ENCODE measurements around the gene NPR3. TPM values are rescaled to one million over a fixed set of nuclear protein-coding genes. Genes with fewer than 3 reads are reported as not detected.
A peak's percentile ranks its signal among the peaks of the same experiment; 100 is the strongest.

Gene NPR3
- polyA plus RNA-seq, 1 of the 3 experiments (the other 2 are of a cell fraction) = 35.8 TPM

- Histone ChIP-seq H4K20me1 (ENCODE audit: insufficient read depth) (no peaks in the 10 kb centered on the region), H3K4me3 (ENCODE audit: low read depth in 2 of 2, low read length in 1 of 2) (no peak overlapping the region), H3K9me3 (no peaks in the 10 kb centered on the region), H3K9me2 (no peaks in the 10 kb centered on the region), H3K9ac (peak overlapping the region; percentile 0; the same call in 1 of the 2 replicates), H3K4me2 (peak overlapping the region; percentile 45; the same call in 1 of the 2 replicates), H2AFZ (ENCODE audit: low read depth) (peak overlapping the region; percentile 54; the same call in 1 of the 2 replicates), H3K27ac (ENCODE audit: low read depth in 2 of 2, low read length in 1 of 2) (peak overlapping the region in 1 of 2 experiments; percentile 75; a peak in 2 of 4 replicates), H3K36me3 (replicated peaks in 1 of 2; ENCODE audit: control insufficient read depth in 1 of 2, insufficient read depth in 2 of 2, low read length in 1 of 2) (no peaks in the 10 kb centered on the region), H3K27me3 (ENCODE audit: insufficient read depth) (no peaks in the 10 kb centered on the region), H3F3A (replicated peaks; ENCODE audit: insufficient read depth) (peaks cover 17% of the 10 kb centered on the region), H3K4me1 (ENCODE audit: control insufficient read depth in 1 of 2, insufficient read depth in 2 of 2, low read depth in 1 of 2, low read length in 1 of 2) (peaks cover 0 to 20% of the 10 kb centered on the region in 2 experiments; a peak in 2 of 4 replicates), H3K79me2 (ENCODE audit: insufficient read depth) (no peaks in the 10 kb centered on the region)
- DNase-seq = no peak
- 37% methylated on average over 2 of the region's 2 CpGs for WGBS (ENCODE audit: low lambda C conversion rate)
- ChIA-PET CTCF (no interaction called here), POLR2A (no interaction called here)
- no peak for TF ChIP-seq ELF1 (IDR thresholded peaks at IDR 0.05)
- TF ChIP-seq CHD2 (IDR thresholded peaks at IDR 0.05; ENCODE audit: low read length, partially characterized antibody) = no peak
- TF ChIP-seq CTCF (IDR thresholded peaks at IDR 0.05) = no peak
- no peak for TF ChIP-seq TEAD4 (IDR thresholded peaks at IDR 0.05; ENCODE audit: borderline replicate concordance, insufficient read depth)
- TF ChIP-seq GABPA (IDR thresholded peaks at IDR 0.05; ENCODE audit: low read depth) = no peak
- no peak for TF ChIP-seq YY1 (IDR thresholded peaks at IDR 0.05; ENCODE audit: low read depth)
- TF ChIP-seq, protein P1, sequence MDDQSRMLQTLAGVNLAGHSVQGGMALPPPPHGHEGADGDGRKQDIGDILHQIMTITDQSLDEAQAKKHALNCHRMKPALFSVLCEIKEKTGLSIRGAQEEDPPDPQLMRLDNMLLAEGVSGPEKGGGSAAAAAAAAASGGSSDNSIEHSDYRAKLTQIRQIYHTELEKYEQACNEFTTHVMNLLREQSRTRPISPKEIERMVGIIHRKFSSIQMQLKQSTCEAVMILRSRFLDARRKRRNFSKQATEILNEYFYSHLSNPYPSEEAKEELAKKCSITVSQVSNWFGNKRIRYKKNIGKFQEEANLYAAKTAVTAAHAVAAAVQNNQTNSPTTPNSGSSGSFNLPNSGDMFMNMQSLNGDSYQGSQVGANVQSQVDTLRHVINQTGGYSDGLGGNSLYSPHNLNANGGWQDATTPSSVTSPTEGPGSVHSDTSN (IDR thresholded peaks at IDR 0.05) = peak; percentile 17; the same call in 1 of the 2 replicates
- no peak for TF ChIP-seq SMC3 (IDR thresholded peaks at IDR 0.05; ENCODE audit: low read depth, low read length)
- TF ChIP-seq MEF2A (IDR thresholded peaks at IDR 0.05; ENCODE audit: borderline replicate concordance, low read depth) = no peak
- TF ChIP-seq NRF1 (IDR thresholded peaks at IDR 0.05; ENCODE audit: low read depth, low read length) = no peak
- TF ChIP-seq FOSL2 (IDR thresholded peaks at IDR 0.05; ENCODE audit: borderline replicate concordance, low read depth) = 0 out of 2 replicates have a peak, but pooled peaks have one; percentile 13
- TF ChIP-seq RFX5 (IDR thresholded peaks at IDR 0.05; ENCODE audit: low read length) = no peak
Observed at GRCh38 chr5:32839106-32839505, 128.0 kb downstream of the NPR3 start.

DNA sequence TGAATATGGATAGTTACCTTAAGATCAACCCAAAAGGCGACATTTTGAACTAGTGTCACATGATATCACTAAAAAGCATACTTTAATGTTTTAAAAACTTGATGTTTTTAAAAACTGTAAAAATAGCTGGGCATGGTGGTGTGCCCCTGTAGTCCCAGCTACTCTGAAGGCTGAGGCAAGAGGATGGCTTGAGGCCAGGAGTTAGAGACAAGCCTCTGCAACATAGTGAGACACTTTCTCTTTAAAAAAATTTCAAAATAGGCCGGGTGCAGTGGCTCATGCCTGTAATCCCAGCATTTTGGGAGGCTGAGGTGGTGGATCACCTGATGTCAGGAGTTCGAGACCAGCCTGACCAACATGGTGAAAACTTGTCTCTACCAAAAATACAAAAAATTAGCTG, 129.5 kb downstream of the NPR3 start:
- ChIA-PET CTCF (no interaction called here), POLR2A (no interaction called here)
- H3K4me3 ChIP-seq (ENCODE audit: low read depth in 2 of 2, low read length in 1 of 2) = no peak overlapping the region
- H3F3A ChIP-seq (replicated peaks; ENCODE audit: insufficient read depth) = peaks cover 17% of the 10 kb centered on the region
- H2AFZ ChIP-seq (ENCODE audit: low read depth) = 0 out of 2 replicates have a peak overlapping the region, but pooled peaks have one; percentile 9
- 57% methylated on average over 3 of the region's 3 CpGs for WGBS (ENCODE audit: low lambda C conversion rate)
- no peaks in the 10 kb centered on the region for H3K27me3 ChIP-seq (ENCODE audit: insufficient read depth)
- no peak for DNase-seq
- no peaks in the 10 kb centered on the region for H3K9me3 ChIP-seq
- TF ChIP-seq TEAD4 (IDR thresholded peaks at IDR 0.05; ENCODE audit: borderline replicate concordance, insufficient read depth) (no peak), FOXM1 (IDR thresholded peaks at IDR 0.05; ENCODE audit: low read depth) (no peak), CHD2 (IDR thresholded peaks at IDR 0.05; ENCODE audit: low read length, partially characterized antibody) (no peak), GABPA (IDR thresholded peaks at IDR 0.05; ENCODE audit: low read depth) (no peak), TCF12 (IDR thresholded peaks at IDR 0.05) (no peak), ZBTB33 (IDR thresholded peaks at IDR 0.05; ENCODE audit: borderline replicate concordance, low read depth) (no peak), FOXJ3 (CRISPR knock-in tag; IDR thresholded peaks at IDR 0.05) (no peak), RFX5 (IDR thresholded peaks at IDR 0.05; ENCODE audit: low read length) (no peak), FOSL2 (IDR thresholded peaks at IDR 0.05; ENCODE audit: borderline replicate concordance, low read depth) (no peak), GATA2 (CRISPR knock-in tag; IDR thresholded peaks at IDR 0.05) (no peak), RXRA (IDR thresholded peaks at IDR 0.05; ENCODE audit: borderline replicate concordance, low read depth) (no peak), SIN3A (IDR thresholded peaks at IDR 0.05; ENCODE audit: borderline replicate concordance, low read depth, low read length) (no peak)
- no peak overlapping the region for H3K9ac ChIP-seq
- no peaks in the 10 kb centered on the region for H3K36me3 ChIP-seq (replicated peaks in 1 of 2; ENCODE audit: control insufficient read depth in 1 of 2, insufficient read depth in 2 of 2, low read length in 1 of 2)
- H3K9me2 ChIP-seq = no peaks in the 10 kb centered on the region
- H3K79me2 ChIP-seq (ENCODE audit: insufficient read depth) = no peaks in the 10 kb centered on the region
- peak overlapping the region in 1 of 2 experiments; percentile 75; a peak in 2 of 4 replicates for H3K27ac ChIP-seq (ENCODE audit: low read depth in 2 of 2, low read length in 1 of 2)
- 0 out of 2 replicates have a peak overlapping the region, but pooled peaks have one; percentile 23 for H3K4me2 ChIP-seq
- peaks cover 0 to 20% of the 10 kb centered on the region in 2 experiments; a peak in 2 of 4 replicates for H3K4me1 ChIP-seq (ENCODE audit: control insufficient read depth in 1 of 2, insufficient read depth in 2 of 2, low read depth in 1 of 2, low read length in 1 of 2)
- H4K20me1 ChIP-seq (ENCODE audit: insufficient read depth) = no peaks in the 10 kb centered on the region
